HG03558 (cell line): Measurements from ENCODE around the gene UBE2O.

ENCODE experiments used
- ATAC-seq: cut with Tn5 transposase; IDR thresholded peaks from one replicate; pipeline ENCODE4 v1.9.1; 2021; ENCODE audit warnings: moderate number of reproducible peaks; ENCODE audit not compliant: unreplicated experiment; ENCODE audit errors: extremely low read depth

Gene UBE2O

GRCh38 chr17:76421044-76421407 is 31.9 kb downstream of the UBE2O start:
- ATAC-seq = no peak

- ATAC-seq = no peak
These were observed 32.5 kb downstream of the UBE2O start for GRCh38 chr17:76420356-76421043.

- ATAC-seq = no peak
These were observed 33.2 kb downstream of the UBE2O start for GRCh38 chr17:76419576-76420260.

- no peak for ATAC-seq
These were observed 35.3 kb downstream of the UBE2O start for GRCh38 chr17:76417499-76418143.

- ATAC-seq = no peak
These were observed 36.1 kb downstream of the UBE2O start for GRCh38 chr17:76416899-76417298.

GRCh38 chr17:76416457-76416856 is 36.5 kb downstream of the UBE2O start:
- no peak for ATAC-seq

GRCh38 chr17:76415786-76416185 is 37.2 kb downstream of the UBE2O start:
- no peak for ATAC-seq

- ATAC-seq = no peak
These were observed 38.3 kb downstream of the UBE2O start for GRCh38 chr17:76414334-76415295.

- ATAC-seq = no peak
These were observed 41.7 kb downstream of the UBE2O start for GRCh38 chr17:76411247-76411646.

- ATAC-seq = no peak
These were observed 42.5 kb downstream of the UBE2O start for GRCh38 chr17:76410328-76410965.

- no peak for ATAC-seq
These were observed 44.7 kb downstream of the UBE2O start for GRCh38 chr17:76408037-76408849.

- ATAC-seq = no peak
These were observed 45.4 kb downstream of the UBE2O start for GRCh38 chr17:76407509-76407908.

- ATAC-seq = no peak
These were observed 46.8 kb downstream of the UBE2O start for GRCh38 chr17:76405967-76406647.

- ATAC-seq = no peak
These were observed 47.4 kb downstream of the UBE2O start for GRCh38 chr17:76405607-76405966.

GRCh38 chr17:76404976-76405563 is 47.9 kb downstream of the UBE2O start:
- no peak for ATAC-seq

- no peak for ATAC-seq
These were observed 48.7 kb downstream of the UBE2O start for GRCh38 chr17:76404256-76404655.

GRCh38 chr17:76402711-76403110 is 50.2 kb downstream of the UBE2O start:
- ATAC-seq = no peak
